ENCODE results near the gene LPP. TPM values are rescaled to one million over a fixed set of nuclear protein-coding genes. Genes with fewer than 3 reads are reported as not detected.
"Not testable (repeated sequence)": the region's sequence is repeated elsewhere in the genome, so short reads cannot be mapped to it uniquely, and the experiment has no call there.

The LPP gene
- total and polyA plus RNA-seq, 9 of the 15 experiments (the other 6 are each of a cell fraction or from before 2014, with no cell fraction given): 0.07 to 0.18 TPM; not detected in 7

GRCh38 chr3:188702028-188702427, 548.1 kb downstream of the LPP start:
- H4K20me1 ChIP-seq (replicated peaks; ENCODE audit: control insufficient read depth, insufficient read depth, low read length); H3K79me2 ChIP-seq (ENCODE audit: control insufficient read depth, insufficient read depth, low read length); ATAC-seq; H3K9me3 ChIP-seq (replicated peaks; ENCODE audit: control insufficient read depth, insufficient read depth, low read depth, low read length); H3K36me3 ChIP-seq (ENCODE audit: control insufficient read depth, insufficient read depth, low read length); CTCF ChIA-PET (ENCODE audit: low intra/inter-chr PET ratio); H3K27ac ChIP-seq (ENCODE audit: extremely low read depth, low read depth, low read length); POLR2A ChIA-PET; in situ Hi-C loops (cut with MboI); H3K9ac ChIP-seq (ENCODE audit: insufficient read depth in 1 of 2, low read depth in 2 of 2, low read length in 2 of 2); BruUV-seq (replicated peaks); FAIRE-seq; H3K9me1 ChIP-seq (ENCODE audit: control insufficient read depth, insufficient read depth, low read length); DNase-seq (ENCODE audit: extremely low read depth in 1 of 4, low spot score in 3 of 4); H2AFZ ChIP-seq (ENCODE audit: low read depth, low read length); H3K27me3 ChIP-seq (ENCODE audit: control insufficient read depth in 2 of 2, insufficient read depth in 2 of 2, low read length in 2 of 2); H3K4me3 ChIP-seq; H3K4me2 ChIP-seq (ENCODE audit: insufficient read depth, low read length); intact Hi-C loops (cut with micrococcal nuclease); H3K4me1 ChIP-seq (replicated peaks in 1 of 2; ENCODE audit: control insufficient read depth in 2 of 2, insufficient read depth in 2 of 2, low read length in 2 of 2): not testable (repeated sequence)
- 0% methylated on average over 9 of the region's 10 CpGs for WGBS (ENCODE audit: insufficient coverage, low coverage, missing lambda C conversion rate)

- H3K4me3 ChIP-seq: no peak overlapping the region
- no peaks in the 10 kb centered on the region for H4K20me1 ChIP-seq (replicated peaks; ENCODE audit: control insufficient read depth, insufficient read depth, low read length)
- no peaks in the 10 kb centered on the region for H3K9me3 ChIP-seq (replicated peaks; ENCODE audit: control insufficient read depth, insufficient read depth, low read depth, low read length)
- no TSS peak for BruUV-seq (replicated peaks)
- H3K4me1 ChIP-seq (replicated peaks in 1 of 2; ENCODE audit: control insufficient read depth in 2 of 2, insufficient read depth in 2 of 2, low read length in 2 of 2): no peaks in the 10 kb centered on the region
- no peak overlapping the region for H3K9ac ChIP-seq (ENCODE audit: insufficient read depth in 1 of 2, low read depth in 2 of 2, low read length in 2 of 2)
- FAIRE-seq: no peak
- H3K27me3 ChIP-seq (ENCODE audit: control insufficient read depth in 2 of 2, insufficient read depth in 2 of 2, low read length in 2 of 2): no peaks in the 10 kb centered on the region
- ChIA-PET CTCF (ENCODE audit: low intra/inter-chr PET ratio) (no interaction called here), POLR2A (no interaction called here)
- ATAC-seq: no peak
- no peak overlapping the region for H2AFZ ChIP-seq (ENCODE audit: low read depth, low read length)
- intact Hi-C loops (cut with micrococcal nuclease): no loop called here
- in situ Hi-C loops (cut with MboI): no loop called here
- H3K36me3 ChIP-seq (ENCODE audit: control insufficient read depth, insufficient read depth, low read length): no peaks in the 10 kb centered on the region
- H3K4me2 ChIP-seq (ENCODE audit: insufficient read depth, low read length): no peak overlapping the region
- no peak overlapping the region for H3K27ac ChIP-seq (ENCODE audit: extremely low read depth, low read depth, low read length)
- DNase-seq (ENCODE audit: extremely low read depth in 1 of 4, low spot score in 3 of 4): no peak
- WGBS (ENCODE audit: insufficient coverage, low coverage, missing lambda C conversion rate): 0% methylated on average over 1 of the region's 1 CpG
- TF ChIP-seq TRIM24 (IDR thresholded peaks at IDR 0.05): no peak
- TF ChIP-seq, protein P1, sequence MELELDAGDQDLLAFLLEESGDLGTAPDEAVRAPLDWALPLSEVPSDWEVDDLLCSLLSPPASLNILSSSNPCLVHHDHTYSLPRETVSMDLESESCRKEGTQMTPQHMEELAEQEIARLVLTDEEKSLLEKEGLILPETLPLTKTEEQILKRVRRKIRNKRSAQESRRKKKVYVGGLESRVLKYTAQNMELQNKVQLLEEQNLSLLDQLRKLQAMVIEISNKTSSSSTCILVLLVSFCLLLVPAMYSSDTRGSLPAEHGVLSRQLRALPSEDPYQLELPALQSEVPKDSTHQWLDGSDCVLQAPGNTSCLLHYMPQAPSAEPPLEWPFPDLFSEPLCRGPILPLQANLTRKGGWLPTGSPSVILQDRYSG (tag; conservative IDR thresholded peaks at IDR 0.05; ENCODE audit: low read depth): no peak
- no peaks in the 10 kb centered on the region for H3K9me1 ChIP-seq (ENCODE audit: control insufficient read depth, insufficient read depth, low read length)
- H3K79me2 ChIP-seq (ENCODE audit: control insufficient read depth, insufficient read depth, low read length): no peaks in the 10 kb centered on the region
These were observed 552.2 kb downstream of the LPP start for GRCh38 chr3:188706176-188706575.

All from K562 (cell line).